K562 (cell line): Measurements from ENCODE around the gene CPED1. TPM values are rescaled to one million over a fixed set of nuclear protein-coding genes. Genes with fewer than 3 reads are reported as not detected.

ENCODE experiments used
- DMBX1 ChIP-seq: fragments of 250-450 bp; sonication (Bioruptor Pico); IDR thresholded peaks from 2 replicates; pipeline ENCODE4 v1.8.0; 2022; ENCODE audit warnings: inconsistent platforms, mild to moderate bottlenecking, moderate library complexity, borderline replicate concordance
- ETV6 ChIP-seq, 3 experiments: fragments of 150-350 bp in 1 of 3; sonication (generic) in 1 of 3; formaldehyde crosslinking in 1 of 3; IDR thresholded peaks; 2 replicates each; pipeline versions ENCODE4 v1.6.1 to v1.8.0; 2014 to 2022; ENCODE audit warnings: borderline replicate concordance in 2 of 3, low read depth in 2 of 3, antibody characterized with exemption in 1 of 3, low read length in 1 of 3, mild to moderate bottlenecking in 1 of 3, missing genetic modification reagents in 1 of 3
- MTF1 ChIP-seq: fragments of 250-450 bp; sonication (Bioruptor Pico); IDR thresholded peaks from 2 replicates; pipeline ENCODE4 v1.9.0; 2021; ENCODE audit warnings: moderate library complexity, mild to moderate bottlenecking, inconsistent platforms, borderline replicate concordance
- NFATC3 ChIP-seq: fragments of 450-650 bp; IDR thresholded peaks from 2 replicates; pipeline ENCODE4 v1.6.1; 2017; ENCODE audit warnings: mild to moderate bottlenecking
- PCBP1 ChIP-seq: fragments of 200-400 bp; formaldehyde crosslinking; IDR thresholded peaks from 2 replicates; pipeline ENCODE4 v1.6.1; 2018; ENCODE audit warnings: mild to moderate bottlenecking, low read depth, low read length; ENCODE audit not compliant: poor library complexity, severe bottlenecking
- ZNF57 ChIP-seq: fragments of 450-650 bp; formaldehyde crosslinking; IDR thresholded peaks from 2 replicates; pipeline ENCODE4 v1.4.0; 2020; ENCODE audit warnings: mild to moderate bottlenecking, moderate library complexity
- ZNF707 ChIP-seq: fragments of 250-450 bp; sonication (Bioruptor Pico); conservative IDR thresholded peaks from 2 replicates; pipeline ENCODE4 v1.8.0; 2022; ENCODE audit warnings: inconsistent platforms, mild to moderate bottlenecking, moderate library complexity
- polyA plus RNA-seq, 8 experiments: library from polyadenylated mRNA; depleted of rRNA in 4 of 8; stranded (reverse) in 5 of 8; unstranded in 3 of 8; fragments of >200 nt; fragmentation: Nextera tagmentation in 2 of 8; fragmentation: Illumina TruSeq in 1 of 8; extraction: Ambion mirVana in 2 of 8; extraction: Trizol in 1 of 8; gene quantifications; 2 replicates each; pipeline versions ENCODE4 v1.2.1 to v1.2.3, GENCODE V29; 2011 to 2014; ENCODE audit warnings: inconsistent platforms in 1 of 8, missing spikeins in 1 of 8
- total RNA-seq, 7 experiments: library from RNA; depleted of rRNA in 6 of 7; stranded (reverse); fragments of >200 nt in 6 of 7; fragmentation: Illumina TruSeq in 2 of 7; extraction: Trizol in 2 of 7; gene quantifications; 2 replicates each; pipeline versions ENCODE4 v1.2.1 to v1.2.3, GENCODE V29; 2011 to 2021; ENCODE audit warnings: low replicate concordance in 1 of 7
- TF ChIP-seq, protein P1 (sequence below), 2 experiments: fragments of 450-650 bp in 1 of 2; sonication (generic) in 1 of 2; formaldehyde crosslinking in 1 of 2; IDR thresholded peaks; 2 replicates each; pipeline versions ENCODE4 v1.7.1 to v1.9.0; 2016 to 2022; ENCODE audit warnings: inconsistent platforms in 1 of 2, mild to moderate bottlenecking in 1 of 2, missing genetic modification reagents in 1 of 2
- TF ChIP-seq, protein P2 (sequence below): fragments of 250-450 bp; sonication (Bioruptor Pico); IDR thresholded peaks from 2 replicates; pipeline ENCODE4 v1.8.0; 2022; ENCODE audit warnings: moderate library complexity, mild to moderate bottlenecking, inconsistent platforms
- TF ChIP-seq, protein P3 (sequence below), 2 experiments: fragments of 450-650 bp; conservative IDR thresholded peaks; 2 replicates each; pipeline ENCODE4 v1.6.1; 2017; ENCODE audit warnings: mild to moderate bottlenecking in 2 of 2, moderate library complexity in 2 of 2
- TF ChIP-seq, protein P4 (sequence below): sonication (generic); formaldehyde crosslinking; IDR thresholded peaks from 2 replicates; pipeline ENCODE4 v1.5.0; 2020; ENCODE audit warnings: missing genetic modification reagents

The CPED1 gene
- total and polyA plus RNA-seq, 9 of the 15 experiments (the other 6 are each of a cell fraction or from before 2014, with no cell fraction given) = 195 to 393 (median 290) TPM

DNA sequence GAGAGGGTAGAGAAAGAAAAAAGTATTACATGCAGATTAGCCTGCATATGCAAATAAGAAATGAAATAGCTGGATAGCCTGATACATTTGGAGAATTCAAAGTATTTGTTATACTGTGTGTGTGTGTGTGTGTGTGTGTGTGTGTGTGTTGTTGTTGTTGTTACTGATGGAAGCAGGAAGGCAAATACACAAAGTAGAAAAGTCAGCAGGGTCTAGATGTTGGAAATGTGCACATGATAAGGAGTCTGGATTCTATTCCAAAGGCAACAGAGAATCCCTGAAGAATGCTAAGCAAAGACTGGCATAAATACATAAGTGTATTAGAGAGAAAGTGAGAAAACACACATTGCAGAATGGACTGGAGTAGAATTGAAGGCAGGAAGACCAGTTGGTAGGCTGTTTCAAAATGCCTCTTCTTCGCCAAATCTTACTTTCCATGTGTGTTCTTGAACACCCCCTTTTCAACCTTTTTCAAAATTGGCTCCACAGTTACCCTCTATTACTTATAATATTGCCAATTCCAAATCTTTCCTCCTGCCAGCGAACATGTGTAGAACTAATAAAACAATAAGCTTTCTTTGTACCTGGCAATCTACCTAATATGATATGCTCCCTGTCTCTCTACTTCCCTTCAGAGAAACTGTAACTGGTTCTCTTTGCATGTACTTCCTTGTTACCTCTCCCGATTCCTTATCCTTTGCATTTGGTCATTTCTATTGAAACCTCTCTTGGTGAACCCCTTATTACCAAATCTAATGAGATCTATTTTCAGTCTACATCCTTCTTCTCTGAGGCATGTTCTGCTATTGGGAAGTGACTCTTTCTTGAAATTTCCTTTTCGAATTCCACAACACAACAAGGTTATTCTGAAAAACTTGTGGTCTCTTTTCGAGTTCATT lies 6.2 kb downstream of the CPED1 start (continued):
- TF ChIP-seq, protein P1, sequence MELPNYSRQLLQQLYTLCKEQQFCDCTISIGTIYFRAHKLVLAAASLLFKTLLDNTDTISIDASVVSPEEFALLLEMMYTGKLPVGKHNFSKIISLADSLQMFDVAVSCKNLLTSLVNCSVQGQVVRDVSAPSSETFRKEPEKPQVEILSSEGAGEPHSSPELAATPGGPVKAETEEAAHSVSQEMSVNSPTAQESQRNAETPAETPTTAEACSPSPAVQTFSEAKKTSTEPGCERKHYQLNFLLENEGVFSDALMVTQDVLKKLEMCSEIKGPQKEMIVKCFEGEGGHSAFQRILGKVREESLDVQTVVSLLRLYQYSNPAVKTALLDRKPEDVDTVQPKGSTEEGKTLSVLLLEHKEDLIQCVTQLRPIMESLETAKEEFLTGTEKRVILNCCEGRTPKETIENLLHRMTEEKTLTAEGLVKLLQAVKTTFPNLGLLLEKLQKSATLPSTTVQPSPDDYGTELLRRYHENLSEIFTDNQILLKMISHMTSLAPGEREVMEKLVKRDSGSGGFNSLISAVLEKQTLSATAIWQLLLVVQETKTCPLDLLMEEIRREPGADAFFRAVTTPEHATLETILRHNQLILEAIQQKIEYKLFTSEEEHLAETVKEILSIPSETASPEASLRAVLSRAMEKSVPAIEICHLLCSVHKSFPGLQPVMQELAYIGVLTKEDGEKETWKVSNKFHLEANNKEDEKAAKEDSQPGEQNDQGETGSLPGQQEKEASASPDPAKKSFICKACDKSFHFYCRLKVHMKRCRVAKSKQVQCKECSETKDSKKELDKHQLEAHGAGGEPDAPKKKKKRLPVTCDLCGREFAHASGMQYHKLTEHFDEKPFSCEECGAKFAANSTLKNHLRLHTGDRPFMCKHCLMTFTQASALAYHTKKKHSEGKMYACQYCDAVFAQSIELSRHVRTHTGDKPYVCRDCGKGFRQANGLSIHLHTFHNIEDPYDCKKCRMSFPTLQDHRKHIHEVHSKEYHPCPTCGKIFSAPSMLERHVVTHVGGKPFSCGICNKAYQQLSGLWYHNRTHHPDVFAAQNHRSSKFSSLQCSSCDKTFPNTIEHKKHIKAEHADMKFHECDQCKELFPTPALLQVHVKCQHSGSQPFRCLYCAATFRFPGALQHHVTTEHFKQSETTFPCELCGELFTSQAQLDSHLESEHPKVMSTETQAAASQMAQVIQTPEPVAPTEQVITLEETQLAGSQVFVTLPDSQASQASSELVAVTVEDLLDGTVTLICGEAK (IDR thresholded peaks at IDR 0.05) = peak; percentile 51; the same call in 1 of the 2 replicates
- TF ChIP-seq, protein P1 (CRISPR knock-in tag; IDR thresholded peaks at IDR 0.05) = no peak
- TF ChIP-seq, protein P2, sequence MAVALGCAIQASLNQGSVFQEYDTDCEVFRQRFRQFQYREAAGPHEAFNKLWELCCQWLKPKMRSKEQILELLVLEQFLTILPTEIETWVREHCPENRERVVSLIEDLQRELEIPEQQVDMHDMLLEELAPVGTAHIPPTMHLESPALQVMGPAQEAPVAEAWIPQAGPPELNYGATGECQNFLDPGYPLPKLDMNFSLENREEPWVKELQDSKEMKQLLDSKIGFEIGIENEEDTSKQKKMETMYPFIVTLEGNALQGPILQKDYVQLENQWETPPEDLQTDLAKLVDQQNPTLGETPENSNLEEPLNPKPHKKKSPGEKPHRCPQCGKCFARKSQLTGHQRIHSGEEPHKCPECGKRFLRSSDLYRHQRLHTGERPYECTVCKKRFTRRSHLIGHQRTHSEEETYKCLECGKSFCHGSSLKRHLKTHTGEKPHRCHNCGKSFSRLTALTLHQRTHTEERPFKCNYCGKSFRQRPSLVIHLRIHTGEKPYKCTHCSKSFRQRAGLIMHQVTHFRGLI (CRISPR knock-in tag) = no peak
- peak in 1 of 2 experiments; percentile 73; a peak in 2 of 4 replicates for TF ChIP-seq ETV6 (IDR thresholded peaks at IDR 0.05; ENCODE audit: borderline replicate concordance in 1 of 2, low read depth in 2 of 2, low read length in 1 of 2)
- TF ChIP-seq ETV6 (CRISPR knock-in tag; IDR thresholded peaks at IDR 0.05; ENCODE audit: borderline replicate concordance) = no peak
- no peak for TF ChIP-seq MTF1 (CRISPR knock-in tag)
- peak; percentile 54; the same call in 1 of the 2 replicates for TF ChIP-seq NFATC3
- TF ChIP-seq PCBP1 = no peak
- TF ChIP-seq, protein P3, sequence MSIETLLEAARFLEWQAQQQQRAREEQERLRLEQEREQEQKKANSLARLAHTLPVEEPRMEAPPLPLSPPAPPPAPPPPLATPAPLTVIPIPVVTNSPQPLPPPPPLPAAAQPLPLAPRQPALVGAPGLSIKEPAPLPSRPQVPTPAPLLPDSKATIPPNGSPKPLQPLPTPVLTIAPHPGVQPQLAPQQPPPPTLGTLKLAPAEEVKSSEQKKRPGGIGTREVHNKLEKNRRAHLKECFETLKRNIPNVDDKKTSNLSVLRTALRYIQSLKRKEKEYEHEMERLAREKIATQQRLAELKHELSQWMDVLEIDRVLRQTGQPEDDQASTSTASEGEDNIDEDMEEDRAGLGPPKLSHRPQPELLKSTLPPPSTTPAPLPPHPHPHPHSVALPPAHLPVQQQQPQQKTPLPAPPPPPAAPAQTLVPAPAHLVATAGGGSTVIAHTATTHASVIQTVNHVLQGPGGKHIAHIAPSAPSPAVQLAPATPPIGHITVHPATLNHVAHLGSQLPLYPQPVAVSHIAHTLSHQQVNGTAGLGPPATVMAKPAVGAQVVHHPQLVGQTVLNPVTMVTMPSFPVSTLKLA (conservative IDR thresholded peaks at IDR 0.05) = peak; percentile 44 to 46; a peak in 2 of 4 replicates
- TF ChIP-seq ZNF57 (CRISPR knock-in tag) = 0 out of 2 replicates have a peak, but pooled peaks have one; percentile 37
- TF ChIP-seq DMBX1 (CRISPR knock-in tag) = peak; percentile 65; the same call in 1 of the 2 replicates
- no peak for TF ChIP-seq ZNF707
- TF ChIP-seq, protein P4, sequence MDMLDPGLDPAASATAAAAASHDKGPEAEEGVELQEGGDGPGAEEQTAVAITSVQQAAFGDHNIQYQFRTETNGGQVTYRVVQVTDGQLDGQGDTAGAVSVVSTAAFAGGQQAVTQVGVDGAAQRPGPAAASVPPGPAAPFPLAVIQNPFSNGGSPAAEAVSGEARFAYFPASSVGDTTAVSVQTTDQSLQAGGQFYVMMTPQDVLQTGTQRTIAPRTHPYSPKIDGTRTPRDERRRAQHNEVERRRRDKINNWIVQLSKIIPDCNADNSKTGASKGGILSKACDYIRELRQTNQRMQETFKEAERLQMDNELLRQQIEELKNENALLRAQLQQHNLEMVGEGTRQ (CRISPR knock-in tag) = no peak
